Measurements from ENCODE around the gene TCF3.

The TCF3 gene

DNA sequence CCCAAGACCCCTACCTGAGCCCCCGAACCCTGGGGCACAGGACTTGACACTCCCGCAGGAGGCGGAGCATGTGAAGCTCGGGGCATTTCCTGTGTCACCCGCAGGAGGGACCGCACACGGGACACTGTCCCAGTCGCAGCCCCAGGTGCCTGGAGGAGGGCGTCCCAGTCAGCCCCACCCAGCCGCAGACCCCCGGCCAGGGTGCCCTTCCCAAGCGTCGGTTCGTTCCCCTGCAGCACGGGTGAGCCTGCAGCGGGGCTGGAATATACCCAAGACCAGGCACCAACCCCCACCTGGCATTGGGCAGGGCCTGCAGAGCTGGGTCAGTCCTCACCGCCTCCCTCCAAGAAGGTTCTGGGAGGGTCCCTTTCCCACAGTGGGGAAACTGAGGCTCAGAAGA lies 21.6 kb downstream of the TCF3 start:
- Histone ChIP-seq H3K18ac (ENCODE audit: low read depth in 1 of 2, low read length in 2 of 2) (no peak overlapping the region), H3K23ac (ENCODE audit: low read length in 2 of 2) (no peak overlapping the region), H3K14ac (ENCODE audit: low read length in 2 of 2) (no peak overlapping the region), H2AFZ (ENCODE audit: low read depth, low read length) (no peak overlapping the region), H3K9ac (ENCODE audit: low read length) (no peak overlapping the region), H3K4me3 (ENCODE audit: insufficient read depth in 1 of 2, low read depth in 1 of 2, low read length in 2 of 2) (no peak overlapping the region), H2BK12ac (ENCODE audit: low read length in 2 of 2) (no peak overlapping the region), H2BK5ac (ENCODE audit: low read depth, low read length, poor library complexity, severe bottlenecking) (no peak overlapping the region), H3K9me3 (ENCODE audit: control insufficient read depth, low read length) (peaks cover 6% of the 10 kb centered on the region), H3K36me3 (ENCODE audit: control insufficient read depth in 1 of 2, insufficient read depth in 2 of 2, low read depth in 1 of 2, low read length in 2 of 2) (peaks cover 21 to 83% of the 10 kb centered on the region in 2 experiments), H3K4me2 (ENCODE audit: low read length, poor library complexity, severe bottlenecking) (no peak overlapping the region), H4K91ac (ENCODE audit: low read length) (no peak overlapping the region), H3K4ac (ENCODE audit: low read depth in 1 of 2, low read length in 2 of 2) (no peak overlapping the region), H2BK15ac (ENCODE audit: low read depth, poor library complexity, severe bottlenecking) (no peak overlapping the region), H3K79me1 (replicated peaks; ENCODE audit: low read length, poor library complexity, severe bottlenecking) (peaks cover 56% of the 10 kb centered on the region), H3K4me1 (ENCODE audit: control insufficient read depth, insufficient read depth, low read depth, low read length) (peaks cover 10% of the 10 kb centered on the region), H2BK120ac (ENCODE audit: low read depth, low read length) (no peak overlapping the region), H3K27me3 (ENCODE audit: control insufficient read depth in 1 of 2, insufficient read depth in 1 of 2, low read length in 2 of 2) (no peaks in the 10 kb centered on the region), H3K27ac (ENCODE audit: low read length, poor library complexity, severe bottlenecking) (no peak overlapping the region), H2AK5ac (ENCODE audit: low read length, severe bottlenecking) (no peak overlapping the region), H4K8ac (ENCODE audit: low read length) (no peak overlapping the region)
- no peak for DNase-seq
- 96% methylated on average over 17 of the region's 17 CpGs for WGBS

DNA sequence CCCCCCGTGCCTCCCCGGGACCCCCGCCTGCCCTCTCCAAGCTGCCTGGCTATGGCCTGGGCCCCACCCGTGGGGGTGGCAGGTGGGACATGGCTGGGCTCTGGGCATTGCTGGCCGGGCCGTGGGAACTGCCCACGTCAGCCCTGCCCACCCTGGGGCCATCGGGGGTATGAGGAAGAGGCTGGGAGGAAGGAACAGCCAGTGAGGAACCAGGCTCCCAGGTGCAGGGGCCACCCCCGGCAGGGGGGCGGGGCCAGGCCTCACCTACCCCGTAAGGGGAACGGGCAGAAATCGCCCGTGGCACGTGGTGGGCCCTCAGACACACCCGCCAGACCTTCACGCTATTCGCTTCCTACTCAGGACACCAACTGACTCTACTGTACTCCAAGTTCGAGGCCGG lies 22.4 kb downstream of the TCF3 start:
- no peaks in the 10 kb centered on the region for H3K27me3 ChIP-seq (ENCODE audit: control insufficient read depth in 1 of 2, insufficient read depth in 1 of 2, low read length in 2 of 2)
- H3K36me3 ChIP-seq (ENCODE audit: control insufficient read depth in 1 of 2, insufficient read depth in 2 of 2, low read depth in 1 of 2, low read length in 2 of 2): peaks cover 26 to 84% of the 10 kb centered on the region in 2 experiments
- H3K79me1 ChIP-seq (replicated peaks; ENCODE audit: low read length, poor library complexity, severe bottlenecking): peaks cover 58% of the 10 kb centered on the region
- no peak overlapping the region for H3K4me2 ChIP-seq (ENCODE audit: low read length, poor library complexity, severe bottlenecking)
- peaks cover 4% of the 10 kb centered on the region for H3K9me3 ChIP-seq (ENCODE audit: control insufficient read depth, low read length)
- no peak overlapping the region for H3K23ac ChIP-seq (ENCODE audit: low read length in 2 of 2)
- no peak overlapping the region for H3K4me3 ChIP-seq (ENCODE audit: insufficient read depth in 1 of 2, low read depth in 1 of 2, low read length in 2 of 2)
- no peak overlapping the region for H2AFZ ChIP-seq (ENCODE audit: low read depth, low read length)
- H3K14ac ChIP-seq (ENCODE audit: low read length in 2 of 2): no peak overlapping the region
- no peak overlapping the region for H2BK15ac ChIP-seq (ENCODE audit: low read depth, poor library complexity, severe bottlenecking)
- H4K8ac ChIP-seq (ENCODE audit: low read length): no peak overlapping the region
- H2BK12ac ChIP-seq (ENCODE audit: low read length in 2 of 2): no peak overlapping the region
- H3K27ac ChIP-seq (ENCODE audit: low read length, poor library complexity, severe bottlenecking): no peak overlapping the region
- no peak overlapping the region for H2AK5ac ChIP-seq (ENCODE audit: low read length, severe bottlenecking)
- H2BK120ac ChIP-seq (ENCODE audit: low read depth, low read length): no peak overlapping the region
- H3K4ac ChIP-seq (ENCODE audit: low read depth in 1 of 2, low read length in 2 of 2): no peak overlapping the region
- no peak overlapping the region for H3K18ac ChIP-seq (ENCODE audit: low read depth in 1 of 2, low read length in 2 of 2)
- no peak overlapping the region for H3K9ac ChIP-seq (ENCODE audit: low read length)
- H2BK5ac ChIP-seq (ENCODE audit: low read depth, low read length, poor library complexity, severe bottlenecking): no peak overlapping the region
- peaks cover 10% of the 10 kb centered on the region for H3K4me1 ChIP-seq (ENCODE audit: control insufficient read depth, insufficient read depth, low read depth, low read length)
- no peak overlapping the region for H4K91ac ChIP-seq (ENCODE audit: low read length)
- WGBS: 96% methylated on average over 20 of the region's 20 CpGs
- no peak for DNase-seq

DNA sequence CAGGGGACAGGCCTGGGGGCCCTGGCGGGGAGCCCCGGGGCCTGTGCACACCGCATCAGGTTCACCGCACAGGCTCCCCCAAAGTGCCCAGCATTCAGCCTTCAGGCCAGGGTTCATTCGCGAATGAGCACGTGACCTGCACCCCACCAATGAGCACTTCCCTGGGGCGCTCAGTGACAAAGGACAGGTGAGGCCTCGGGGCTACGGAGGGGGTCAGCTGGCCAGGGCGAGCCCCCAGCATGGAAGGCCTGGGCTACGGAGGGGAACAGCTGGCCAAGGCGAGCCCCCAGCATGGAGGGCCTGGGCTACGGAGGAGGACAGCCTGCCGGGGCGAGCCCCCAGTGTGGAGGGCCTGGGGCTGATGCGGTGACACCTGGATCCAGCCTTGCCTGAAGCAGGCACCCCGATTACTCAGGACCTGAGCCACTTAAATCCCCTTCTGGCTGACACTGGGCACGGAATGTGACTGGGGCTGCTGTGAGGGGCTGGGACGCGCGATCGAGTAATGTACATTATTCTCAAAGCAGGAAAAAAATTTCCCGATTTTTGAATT lies 23.1 kb downstream of the TCF3 start:
- Histone ChIP-seq H3K14ac (ENCODE audit: low read length in 2 of 2) (no peak overlapping the region), H2BK120ac (ENCODE audit: low read depth, low read length) (no peak overlapping the region), H3K18ac (ENCODE audit: low read depth in 1 of 2, low read length in 2 of 2) (no peak overlapping the region), H2AK5ac (ENCODE audit: low read length, severe bottlenecking) (no peak overlapping the region), H3K23ac (ENCODE audit: low read length in 2 of 2) (no peak overlapping the region), H3K4ac (ENCODE audit: low read depth in 1 of 2, low read length in 2 of 2) (no peak overlapping the region), H3K9me3 (ENCODE audit: control insufficient read depth, low read length) (no peaks in the 10 kb centered on the region), H3K4me3 (ENCODE audit: insufficient read depth in 1 of 2, low read depth in 1 of 2, low read length in 2 of 2) (no peak overlapping the region), H4K91ac (ENCODE audit: low read length) (no peak overlapping the region), H3K79me1 (replicated peaks; ENCODE audit: low read length, poor library complexity, severe bottlenecking) (peaks cover 61% of the 10 kb centered on the region), H2AFZ (ENCODE audit: low read depth, low read length) (no peak overlapping the region), H3K4me2 (ENCODE audit: low read length, poor library complexity, severe bottlenecking) (no peak overlapping the region), H2BK15ac (ENCODE audit: low read depth, poor library complexity, severe bottlenecking) (no peak overlapping the region), H3K36me3 (ENCODE audit: control insufficient read depth in 1 of 2, insufficient read depth in 2 of 2, low read depth in 1 of 2, low read length in 2 of 2) (peaks cover 26 to 84% of the 10 kb centered on the region in 2 experiments), H3K27me3 (ENCODE audit: control insufficient read depth in 1 of 2, insufficient read depth in 1 of 2, low read length in 2 of 2) (no peaks in the 10 kb centered on the region), H3K27ac (ENCODE audit: low read length, poor library complexity, severe bottlenecking) (no peak overlapping the region), H2BK12ac (ENCODE audit: low read length in 2 of 2) (no peak overlapping the region), H3K9ac (ENCODE audit: low read length) (no peak overlapping the region), H3K4me1 (ENCODE audit: control insufficient read depth, insufficient read depth, low read depth, low read length) (peaks cover 10% of the 10 kb centered on the region), H2BK5ac (ENCODE audit: low read depth, low read length, poor library complexity, severe bottlenecking) (no peak overlapping the region), H4K8ac (ENCODE audit: low read length) (no peak overlapping the region)
- no peak for DNase-seq
- 95% methylated on average over 24 of the region's 24 CpGs for WGBS

DNA sequence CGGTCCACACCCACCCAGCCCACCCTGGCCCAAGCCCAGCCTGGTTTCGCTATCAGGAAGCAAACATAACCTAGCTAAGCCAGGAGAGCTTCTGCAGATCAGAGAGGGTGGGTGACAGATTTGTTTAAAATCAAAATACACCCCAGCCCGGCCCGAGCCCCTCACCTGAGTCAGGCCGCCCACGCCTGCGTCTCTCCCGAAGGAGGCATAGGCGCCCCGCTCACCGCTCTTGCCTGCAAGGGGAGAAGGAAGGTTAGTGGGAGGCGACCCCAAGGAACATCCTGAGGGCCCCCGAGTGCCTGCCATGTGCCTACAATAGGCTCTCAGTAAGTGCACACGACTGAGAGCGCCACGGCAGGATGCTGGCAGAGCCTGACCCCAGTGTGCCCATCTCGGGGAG lies 25.2 kb downstream of the TCF3 start:
- Histone ChIP-seq H2BK120ac (ENCODE audit: low read depth, low read length) (no peak overlapping the region), H2BK12ac (ENCODE audit: low read length in 2 of 2) (no peak overlapping the region), H3K4me3 (ENCODE audit: insufficient read depth in 1 of 2, low read depth in 1 of 2, low read length in 2 of 2) (no peak overlapping the region), H3K18ac (ENCODE audit: low read depth in 1 of 2, low read length in 2 of 2) (no peak overlapping the region), H3K9ac (ENCODE audit: low read length) (no peak overlapping the region), H3K9me3 (ENCODE audit: control insufficient read depth, low read length) (no peaks in the 10 kb centered on the region), H3K36me3 (ENCODE audit: control insufficient read depth in 1 of 2, insufficient read depth in 2 of 2, low read depth in 1 of 2, low read length in 2 of 2) (peaks cover 40 to 86% of the 10 kb centered on the region in 2 experiments), H2AFZ (ENCODE audit: low read depth, low read length) (no peak overlapping the region), H2BK15ac (ENCODE audit: low read depth, poor library complexity, severe bottlenecking) (no peak overlapping the region), H2BK5ac (ENCODE audit: low read depth, low read length, poor library complexity, severe bottlenecking) (no peak overlapping the region), H3K14ac (ENCODE audit: low read length in 2 of 2) (no peak overlapping the region), H3K27ac (ENCODE audit: low read length, poor library complexity, severe bottlenecking) (no peak overlapping the region), H3K23ac (ENCODE audit: low read length in 2 of 2) (no peak overlapping the region), H2AK5ac (ENCODE audit: low read length, severe bottlenecking) (no peak overlapping the region), H3K4me2 (ENCODE audit: low read length, poor library complexity, severe bottlenecking) (no peak overlapping the region), H3K27me3 (ENCODE audit: control insufficient read depth in 1 of 2, insufficient read depth in 1 of 2, low read length in 2 of 2) (no peaks in the 10 kb centered on the region), H4K8ac (ENCODE audit: low read length) (no peak overlapping the region), H3K79me1 (replicated peaks; ENCODE audit: low read length, poor library complexity, severe bottlenecking) (peaks cover 56% of the 10 kb centered on the region), H3K4me1 (ENCODE audit: control insufficient read depth, insufficient read depth, low read depth, low read length) (peaks cover 10% of the 10 kb centered on the region), H3K4ac (ENCODE audit: low read depth in 1 of 2, low read length in 2 of 2) (no peak overlapping the region), H4K91ac (ENCODE audit: low read length) (no peak overlapping the region)
- 97% methylated on average over 15 of the region's 17 CpGs for WGBS
- DNase-seq: no peak

All from mesenchymal stem cell (in vitro differentiated cells and primary cell).